NB4 (cell line): ENCODE data around the gene SPATS2.

ENCODE experiments used
- CTCF ChIP-seq: IDR thresholded peaks from one replicate; pipeline ENCODE4 v1.5.1; 2012; ENCODE audit warnings: low read depth, low read length
- POLR2A ChIP-seq: IDR thresholded peaks from 2 replicates; pipeline ENCODE4 v1.6.1; 2011; ENCODE audit warnings: mild to moderate bottlenecking; ENCODE audit not compliant: insufficient read length; ENCODE audit errors: extremely low read depth
- TF ChIP-seq, protein P1 (sequence below): IDR thresholded peaks from 2 replicates; pipeline ENCODE4 v1.6.1; 2011; ENCODE audit warnings: low read depth, low read length

GRCh38 chr12:49552899-49553298, 185.6 kb downstream of the SPATS2 start:
- TF ChIP-seq CTCF (no peak), POLR2A (no peak)
- TF ChIP-seq, protein P1, sequence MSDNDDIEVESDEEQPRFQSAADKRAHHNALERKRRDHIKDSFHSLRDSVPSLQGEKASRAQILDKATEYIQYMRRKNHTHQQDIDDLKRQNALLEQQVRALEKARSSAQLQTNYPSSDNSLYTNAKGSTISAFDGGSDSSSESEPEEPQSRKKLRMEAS, result no peak
